Omental fat pad (tissue), 4 donors: Measurements from ENCODE around the gene DACH1. TPM values are rescaled to one million over a fixed set of nuclear protein-coding genes. Genes with fewer than 3 reads are reported as not detected.

Experiments
- ATAC-seq: fragments of 150-250 bp; one replicate; pipeline ENCODE4 v1.9.1; 2016; ENCODE audit warnings: mild to moderate bottlenecking, moderate library complexity; ENCODE audit not compliant: low FRiP score
- DNase-seq: peaks from one replicate; pipeline ENCODE4 v3.0.0-alpha.2; 2019; ENCODE audit warnings: low spot score
- CTCF ChIP-seq, 3 donors: fragments of 450-650 bp; IDR thresholded peaks; one replicate each; pipeline ENCODE4 v1.5.1; 2016 to 2017; ENCODE audit warnings: antibody characterized with exemption in 3 of 3, mild to moderate bottlenecking in 3 of 3, moderate library complexity in 2 of 3
- total RNA-seq, 4 donors: library from RNA; depleted of rRNA; stranded (reverse); fragments of >200 nt; gene quantifications; one replicate each; pipeline ENCODE4 v1.1.0, GENCODE V29; 2016

The DACH1 gene
- total RNA-seq, 4 donors from 2014 or later: 1.1 to 10.4 (median 2.8) TPM

- no peak for DNase-seq
- no peak for ATAC-seq
- TF ChIP-seq CTCF (IDR thresholded peaks at IDR 0.05): no peak
Observed at GRCh38 chr13:71396149-71396548, 470.9 kb downstream of the DACH1 start.

DNA sequence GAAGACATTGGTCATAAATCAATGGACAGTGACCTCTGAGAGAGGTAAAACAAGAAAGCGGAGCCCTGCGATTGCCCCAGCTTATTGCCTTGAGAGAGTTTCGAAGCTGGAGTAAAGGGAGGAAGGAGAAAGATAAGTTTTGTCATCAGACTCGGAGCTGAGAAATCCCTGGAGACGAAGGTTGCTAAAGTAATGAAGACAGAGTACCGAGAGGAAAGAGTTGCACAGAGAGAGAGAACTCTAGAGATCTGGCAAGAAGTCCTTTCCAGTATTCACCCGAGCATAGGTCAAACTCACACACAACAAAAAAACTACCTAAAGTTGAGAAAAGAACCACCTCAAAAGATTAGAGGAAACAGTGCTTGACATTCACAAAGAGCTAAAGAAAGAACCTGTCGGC lies 472.0 kb downstream of the DACH1 start:
- no peak for ATAC-seq
- no peak for TF ChIP-seq CTCF (IDR thresholded peaks at IDR 0.05)
- DNase-seq: no peak

GRCh38 chr13:71394176-71394575 lies 472.8 kb downstream of the DACH1 start:
- no peak for ATAC-seq
- TF ChIP-seq CTCF (IDR thresholded peaks at IDR 0.05): no peak
- no peak for DNase-seq
